HCT116 (cell line): Measurements from ENCODE around the gene TMC2. TPM values are rescaled to one million over a fixed set of nuclear protein-coding genes. Genes with fewer than 3 reads are reported as not detected.

Experiments used
- ATAC-seq: fragments of 200-7000 bp; cut with Tn5 transposase; 2 replicates; pipeline ENCODE4 v1.9.1; 2020; ENCODE audit warnings: mild to moderate bottlenecking, moderate library complexity
- BruUV-seq: library from RNA; stranded (reverse); fragments of 400-500 nt; replicated peaks from 2 replicates; lab custom pipeline; 2021; lab: Mats Ljungman, UMichigan
- CTCF ChIA-PET: fragments of 300-600 bp; sonication (Branson Sonifier 250); formaldehyde crosslinking; loops from one replicate; lab custom pipeline; 2021; ENCODE audit warnings: antibody characterized with exemption; lab: Charles Lee
- POLR2A ChIA-PET: fragments of 300-600, 350-600 bp; sonication (Branson Sonifier 250); formaldehyde crosslinking; loops from one replicate; lab custom pipeline; 2021; ENCODE audit warnings: antibody characterized with exemption; lab: Charles Lee
- RAD21 ChIA-PET, 2 experiments: fragments of 300-600 bp; sonication (Branson Sonifier 250); formaldehyde crosslinking; loops; one replicate each; lab custom pipeline; 2023; ENCODE audit warnings: low total read pairs in 2 of 2; ENCODE audit not compliant: uncharacterized antibody in 2 of 2, unreplicated experiment in 2 of 2, low non-redundant PET in 1 of 2; lab: Charles Lee
- DNase-seq: peaks from one replicate; pipeline ENCODE4 v3.0.0-alpha.2; 2010; ENCODE audit warnings: low read depth, low spot score
- H2AFZ ChIP-seq: fragments of 200-600 bp; shearing (Covaris generic), sonication (generic); 2 replicates; pipeline ENCODE4 v1.6.1; 2017; ENCODE audit warnings: low read depth, mixed run types, mixed read lengths, antibody characterized with exemption, low read length; ENCODE audit not compliant: poor library complexity, severe bottlenecking
- H3K27ac ChIP-seq: 2 replicates; pipeline ENCODE4 v1.5.1; 2012; ENCODE audit warnings: low read depth, low read length
- H3K27me3 ChIP-seq: fragments of 200-600 bp; sonication (generic); 2 replicates; pipeline ENCODE4 v1.6.1; 2016; ENCODE audit warnings: mixed run types, low read length, mixed read lengths; ENCODE audit not compliant: insufficient read depth
- H3K36me3 ChIP-seq, 2 experiments: fragments of 200-500 bp in 1 of 2; fragments of 200-600 bp in 1 of 2; sonication (Bioruptor generic) in 1 of 2; sonication (generic) in 1 of 2; 2 replicates each; pipeline versions ENCODE4 v1.5.1 to v1.6.1; 2014 to 2016; ENCODE audit warnings: low read length in 2 of 2, inconsistent platforms in 1 of 2, mixed read lengths in 1 of 2, mixed run types in 1 of 2; ENCODE audit not compliant: insufficient read depth in 2 of 2, control insufficient read depth in 1 of 2
- H3K4me1 ChIP-seq, 2 experiments: fragments of 200-600 bp in 1 of 2; sonication (generic) in 1 of 2; 2 replicates each; pipeline versions ENCODE4 v1.5.1 to v1.6.1; 2012 to 2017; ENCODE audit warnings: low read length in 2 of 2, inconsistent platforms in 1 of 2, mild to moderate bottlenecking in 1 of 2, mixed read lengths in 1 of 2, mixed run types in 1 of 2, moderate library complexity in 1 of 2; ENCODE audit not compliant: insufficient read depth in 2 of 2, control insufficient read depth in 1 of 2
- H3K4me2 ChIP-seq: fragments of 200-600 bp; sonication (generic); 2 replicates; pipeline ENCODE4 v1.6.1; 2017; ENCODE audit warnings: mixed run types, low read length, mixed read lengths
- H3K4me3 ChIP-seq, 2 experiments: fragments of 200-600 bp in 1 of 2; sonication (generic) in 1 of 2; replicated peaks in 1 of 2; 2 replicates each; pipeline ENCODE4 v1.5.1; 2011 to 2016; ENCODE audit warnings: low read length in 2 of 2, control low read depth in 1 of 2, low read depth in 1 of 2, mild to moderate bottlenecking in 1 of 2, mixed read lengths in 1 of 2, mixed run types in 1 of 2
- H3K79me2 ChIP-seq: fragments of 200-600 bp; sonication (generic); 2 replicates; pipeline ENCODE4 v1.6.1; 2017; ENCODE audit warnings: mild to moderate bottlenecking, mixed run types, low read length, moderate library complexity, mixed read lengths; ENCODE audit not compliant: insufficient read depth
- H3K9ac ChIP-seq: fragments of 200-600 bp; sonication (generic); 2 replicates; pipeline ENCODE4 v1.6.1; 2016; ENCODE audit warnings: low read length, mixed read lengths
- H3K9me2 ChIP-seq: fragments of 200-600 bp; sonication (generic), shearing (Covaris generic); 2 replicates; pipeline ENCODE4 v1.6.1; 2017; ENCODE audit warnings: mixed run types, mild to moderate bottlenecking, moderate library complexity; ENCODE audit not compliant: insufficient read depth
- H3K9me3 ChIP-seq, 2 experiments: fragments of 200-500 bp in 1 of 2; fragments of 200-600 bp in 1 of 2; sonication (Bioruptor generic) in 1 of 2; sonication (generic) in 1 of 2; 2 replicates each; pipeline ENCODE4 v1.6.1; 2014 to 2017; ENCODE audit warnings: low read length in 2 of 2, mixed read lengths in 2 of 2, inconsistent platforms in 1 of 2, low read depth in 1 of 2, mild to moderate bottlenecking in 1 of 2, mixed run types in 1 of 2, moderate library complexity in 1 of 2; ENCODE audit not compliant: control insufficient read depth in 1 of 2, insufficient read depth in 1 of 2
- H4K20me1 ChIP-seq: fragments of 200-600 bp; sonication (generic), shearing (Covaris generic); 2 replicates; pipeline ENCODE4 v1.6.1; 2017; ENCODE audit warnings: mixed run types, mild to moderate bottlenecking, moderate library complexity; ENCODE audit not compliant: insufficient read depth
- FOSL1 ChIP-seq: IDR thresholded peaks from 2 replicates; pipeline ENCODE4 v1.6.1; 2012; ENCODE audit warnings: low read depth
- RAD21 ChIP-seq: IDR thresholded peaks from 2 replicates; pipeline ENCODE4 v1.6.1; 2012; ENCODE audit warnings: low read depth, mild to moderate bottlenecking
- YY1 ChIP-seq: IDR thresholded peaks from 2 replicates; pipeline ENCODE4 v1.6.1; 2011; ENCODE audit warnings: low read length, low read depth, moderate library complexity, mild to moderate bottlenecking; ENCODE audit not compliant: insufficient replicate concordance; ENCODE audit errors: extremely low read depth
- ZBTB33 ChIP-seq: IDR thresholded peaks from 2 replicates; pipeline ENCODE4 v1.6.1; 2011; ENCODE audit warnings: mild to moderate bottlenecking, low read length, moderate library complexity; ENCODE audit not compliant: insufficient replicate concordance; ENCODE audit errors: extremely low read depth
- ZFX ChIP-seq: fragments of 450-650 bp; IDR thresholded peaks from 2 replicates; pipeline ENCODE4 v1.6.1; 2017
- ZNF274 ChIP-seq: fragments of 200-500 bp; sonication (Bioruptor generic); IDR thresholded peaks from 2 replicates; pipeline ENCODE4 v1.6.1; 2014; ENCODE audit warnings: mild to moderate bottlenecking, low read depth, low read length, inconsistent platforms
- intact Hi-C: fragments of 100-400 bp; cut with micrococcal nuclease; formaldehyde crosslinking; loops from 2 replicates; pipeline ENCODE4 v1.10.0; 2022
- total RNA-seq: library from RNA; stranded (reverse); gene quantifications from one replicate; pipeline ENCODE4 v1.2.1, GENCODE V29; 2021; ENCODE audit not compliant: unreplicated experiment

Gene TMC2
- total RNA-seq, 1 experiment from 2014 or later = not detected

GRCh38 chr20:2576317-2576727 lies 39.9 kb downstream of the TMC2 start (continued):
- TF ChIP-seq ZBTB33 = no peak

- Histone ChIP-seq H3K4me3 (no peak overlapping the region), H3K4me1 (no peaks in the 10 kb centered on the region), H3K27ac (no peak overlapping the region), H3K79me2 (no peaks in the 10 kb centered on the region), H2AFZ (no peak overlapping the region), H3K9me3 (no peaks in the 10 kb centered on the region), H4K20me1 (no peaks in the 10 kb centered on the region), H3K9ac (no peak overlapping the region), H3K36me3 (no peaks in the 10 kb centered on the region), H3K27me3 (no peaks in the 10 kb centered on the region), H3K4me2 (no peak overlapping the region), H3K9me2 (no peaks in the 10 kb centered on the region)
- no peak for ATAC-seq
- DNase-seq = no peak
- CTCF ChIA-PET = no interaction called here
- BruUV-seq = no TSS peak
- RAD21 ChIA-PET = no interaction called here
- intact Hi-C loops = no loop called here
- POLR2A ChIA-PET = no interaction called here
- TF ChIP-seq FOSL1 (no peak), YY1 (no peak), RAD21 (no peak), ZFX (no peak), ZNF274 (no peak)
Observed at GRCh38 chr20:2578475-2579192, 42.3 kb downstream of the TMC2 start.
